Glutamatergic neuron (in vitro differentiated cells): ENCODE results near the gene STX4. TPM values are rescaled to one million over a fixed set of nuclear protein-coding genes. Genes with fewer than 3 reads are reported as not detected.

Source experiments
- DNase-seq: peaks from one replicate; pipeline ENCODE4 v3.0.0; 2022
- H3K27ac Mint-ChIP-seq: one replicate; pipeline ENCODE4 v1.8.0; 2020; ENCODE audit warnings: mild to moderate bottlenecking, mixed read lengths, inconsistent platforms; ENCODE audit not compliant: unreplicated experiment
- H3K27me3 Mint-ChIP-seq: one replicate; pipeline ENCODE4 v1.8.0; 2020; ENCODE audit warnings: mild to moderate bottlenecking, moderate library complexity, mixed read lengths, inconsistent platforms; ENCODE audit not compliant: unreplicated experiment
- H3K36me3 Mint-ChIP-seq: one replicate; pipeline ENCODE4 v1.8.0; 2020; ENCODE audit warnings: mild to moderate bottlenecking, mixed read lengths, inconsistent platforms; ENCODE audit not compliant: unreplicated experiment
- H3K4me1 Mint-ChIP-seq: one replicate; pipeline ENCODE4 v1.8.0; 2020; ENCODE audit warnings: mild to moderate bottlenecking, low read depth, mixed read lengths, inconsistent platforms; ENCODE audit not compliant: unreplicated experiment
- H3K4me3 Mint-ChIP-seq: one replicate; pipeline ENCODE4 v1.8.0; 2020; ENCODE audit warnings: mild to moderate bottlenecking, mixed read lengths, inconsistent platforms; ENCODE audit not compliant: unreplicated experiment
- H3K9me3 Mint-ChIP-seq: one replicate; pipeline ENCODE4 v1.8.0; 2020; ENCODE audit warnings: mild to moderate bottlenecking, moderate library complexity, mixed read lengths, inconsistent platforms; ENCODE audit not compliant: unreplicated experiment
- total RNA-seq: library from RNA; stranded (reverse); fragmentation: NEBNext Ultra II Directional; extraction: Animal tissue kit (Norgen Biotek cat#: 25700); gene quantifications from one replicate; pipeline ENCODE4 v1.2.1, GENCODE V29; 2021; ENCODE audit not compliant: unreplicated experiment
- TF ChIP-seq, protein P1 (sequence below): fragments of 200-600 bp; sonication (generic); IDR thresholded peaks from one replicate; pipeline ENCODE4 v1.5.0; 2021; ENCODE audit not compliant: partially characterized antibody, unreplicated experiment

STX4 gene
- total RNA-seq, 1 donor from 2014 or later: 23.4 TPM

DNA sequence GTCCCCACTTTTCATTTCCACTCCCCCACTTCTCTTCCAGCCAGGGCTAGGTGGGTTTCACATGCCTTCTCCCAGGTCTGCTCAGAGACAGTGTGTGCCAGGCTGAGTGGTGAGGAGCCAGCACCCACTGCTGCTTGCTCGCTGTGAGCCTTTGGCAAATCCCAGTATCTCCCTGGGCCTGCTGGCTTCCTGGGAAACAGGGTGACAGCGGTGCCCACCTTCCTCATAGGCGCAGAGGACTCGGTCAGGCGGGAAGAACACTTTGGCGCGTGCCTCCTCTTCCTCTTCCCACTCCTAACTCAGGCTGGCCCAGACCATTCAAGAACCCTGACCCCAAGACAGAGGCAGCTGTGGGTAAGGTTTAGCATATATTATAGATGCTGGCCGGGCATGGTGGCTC, 55.8 kb downstream of the STX4 start:
- peaks cover 12% of the 10 kb centered on the region for H3K4me1 Mint-ChIP-seq
- H3K27me3 Mint-ChIP-seq: peaks cover 13% of the 10 kb centered on the region
- peaks cover 9% of the 10 kb centered on the region for H3K9me3 Mint-ChIP-seq
- DNase-seq: no peak
- H3K36me3 Mint-ChIP-seq: no peaks in the 10 kb centered on the region
- TF ChIP-seq, protein P1, sequence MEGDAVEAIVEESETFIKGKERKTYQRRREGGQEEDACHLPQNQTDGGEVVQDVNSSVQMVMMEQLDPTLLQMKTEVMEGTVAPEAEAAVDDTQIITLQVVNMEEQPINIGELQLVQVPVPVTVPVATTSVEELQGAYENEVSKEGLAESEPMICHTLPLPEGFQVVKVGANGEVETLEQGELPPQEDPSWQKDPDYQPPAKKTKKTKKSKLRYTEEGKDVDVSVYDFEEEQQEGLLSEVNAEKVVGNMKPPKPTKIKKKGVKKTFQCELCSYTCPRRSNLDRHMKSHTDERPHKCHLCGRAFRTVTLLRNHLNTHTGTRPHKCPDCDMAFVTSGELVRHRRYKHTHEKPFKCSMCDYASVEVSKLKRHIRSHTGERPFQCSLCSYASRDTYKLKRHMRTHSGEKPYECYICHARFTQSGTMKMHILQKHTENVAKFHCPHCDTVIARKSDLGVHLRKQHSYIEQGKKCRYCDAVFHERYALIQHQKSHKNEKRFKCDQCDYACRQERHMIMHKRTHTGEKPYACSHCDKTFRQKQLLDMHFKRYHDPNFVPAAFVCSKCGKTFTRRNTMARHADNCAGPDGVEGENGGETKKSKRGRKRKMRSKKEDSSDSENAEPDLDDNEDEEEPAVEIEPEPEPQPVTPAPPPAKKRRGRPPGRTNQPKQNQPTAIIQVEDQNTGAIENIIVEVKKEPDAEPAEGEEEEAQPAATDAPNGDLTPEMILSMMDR: no peak
- H3K4me3 Mint-ChIP-seq: no peak overlapping the region
- H3K27ac Mint-ChIP-seq: no peak overlapping the region

Other genes with a start within 250 kb of the STX4 start
- 42.5 TPM for gene ZNF629, start 246.4 kb upstream of the STX4 start, total RNA-seq
- 24.0 TPM for gene BCL7C, start 139.5 kb upstream of the STX4 start, total RNA-seq
- 1.7 TPM for gene CTF1, start 136.9 kb upstream of the STX4 start, total RNA-seq
- 76.8 TPM for gene FBXL19, start 110.0 kb upstream of the STX4 start, total RNA-seq
- gene ORAI3, start 84.5 kb upstream of the STX4 start, total RNA-seq: 5.1 TPM
- 24.3 TPM for gene SETD1A, start 75.8 kb upstream of the STX4 start, total RNA-seq
- 2.0 TPM for gene HSD3B7, start 48.4 kb upstream of the STX4 start, total RNA-seq
- 51.6 TPM for gene STX1B, start 22.9 kb upstream of the STX4 start, total RNA-seq
- gene ZNF668, start 40.7 kb downstream of the STX4 start, total RNA-seq: 15.5 TPM
- gene ZNF646, start 40.9 kb downstream of the STX4 start, total RNA-seq: 33.1 TPM
- 20.4 TPM for gene PRSS53, start 55.4 kb downstream of the STX4 start, total RNA-seq
- 152 TPM for gene VKORC1, start 61.2 kb downstream of the STX4 start, total RNA-seq
- gene BCKDK, start 74.8 kb downstream of the STX4 start, total RNA-seq: 62.4 TPM
- gene KAT8, start 84.1 kb downstream of the STX4 start, total RNA-seq: 61.2 TPM
- gene PRSS8, start 102.2 kb downstream of the STX4 start, total RNA-seq: not detected
- 0.61 TPM for gene PRSS36, start 116.5 kb downstream of the STX4 start, total RNA-seq
- gene FUS, start 146.6 kb downstream of the STX4 start, total RNA-seq: 473 TPM
- 0.71 TPM for gene PYCARD, start 169.2 kb downstream of the STX4 start, total RNA-seq
- gene TRIM72, start 180.6 kb downstream of the STX4 start, total RNA-seq: 0.10 TPM
- not detected for gene PYDC1, start 183.6 kb downstream of the STX4 start, total RNA-seq
- gene ITGAM, start 226.4 kb downstream of the STX4 start, total RNA-seq: not detected